GM18858 (cell line): ENCODE data around the gene NPIPA3.
"Not testable (repeated sequence)": the region's sequence is repeated elsewhere in the genome, so short reads cannot be mapped to it uniquely, and the experiment has no call there.

Experiments used
- ATAC-seq: cut with Tn5 transposase; IDR thresholded peaks from one replicate; pipeline ENCODE4 v1.9.1; 2021; ENCODE audit not compliant: unreplicated experiment

Gene NPIPA3

DNA sequence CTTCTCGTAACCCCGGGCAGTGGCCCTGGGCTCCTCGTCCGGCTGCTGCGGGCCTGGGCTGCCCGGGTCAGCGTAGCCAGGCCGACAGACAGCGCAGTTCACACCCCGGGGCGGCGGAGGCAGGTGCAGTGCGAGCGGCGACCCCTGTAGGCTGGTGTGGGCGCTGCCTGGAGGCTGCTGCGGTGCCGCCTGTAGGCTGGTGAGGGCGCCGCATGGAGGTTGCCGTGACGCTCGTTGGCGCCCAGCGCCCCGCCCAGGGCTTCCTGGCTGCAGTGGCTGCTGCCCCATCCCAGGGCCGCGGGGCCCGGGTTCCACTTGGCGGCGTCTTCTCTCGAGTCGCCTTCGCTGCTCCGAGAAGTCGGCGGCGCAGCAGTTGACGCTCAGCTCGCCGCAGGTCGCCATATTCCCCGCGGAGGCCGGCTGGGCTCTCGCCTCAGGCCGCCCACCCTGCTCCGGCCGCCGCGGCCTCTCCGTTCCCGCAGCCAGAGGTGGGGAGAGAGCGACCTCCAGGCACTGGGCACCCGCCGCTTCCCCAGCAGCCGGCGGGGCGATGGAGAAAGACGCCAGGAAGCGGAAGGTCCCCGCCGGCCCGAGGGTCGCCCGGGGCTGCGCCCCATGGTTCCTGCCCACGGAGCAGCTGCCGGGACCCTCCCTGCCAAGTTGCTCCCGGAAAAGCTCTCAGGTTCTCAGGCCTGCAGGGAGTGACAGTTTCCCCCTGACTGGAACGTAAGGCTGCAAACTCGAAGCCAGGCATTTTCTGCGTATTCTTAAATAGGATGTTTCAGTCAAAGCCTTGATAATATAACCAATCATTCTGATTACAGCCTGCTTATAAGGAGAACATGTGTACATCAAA is at the start of gene NPIPA3:
Gene NPIPA3 (plus strand): TSS at position 256 of the 856 bp plus-strand sequence. CDS start 5,533 bp downstream, outside the sequence.
- peak; percentile 96 for ATAC-seq

- peak; percentile 72 for ATAC-seq
Measured at GRCh38 chr16:14658063-14658462, 45.1 kb upstream of the NPIPA3 start.

DNA sequence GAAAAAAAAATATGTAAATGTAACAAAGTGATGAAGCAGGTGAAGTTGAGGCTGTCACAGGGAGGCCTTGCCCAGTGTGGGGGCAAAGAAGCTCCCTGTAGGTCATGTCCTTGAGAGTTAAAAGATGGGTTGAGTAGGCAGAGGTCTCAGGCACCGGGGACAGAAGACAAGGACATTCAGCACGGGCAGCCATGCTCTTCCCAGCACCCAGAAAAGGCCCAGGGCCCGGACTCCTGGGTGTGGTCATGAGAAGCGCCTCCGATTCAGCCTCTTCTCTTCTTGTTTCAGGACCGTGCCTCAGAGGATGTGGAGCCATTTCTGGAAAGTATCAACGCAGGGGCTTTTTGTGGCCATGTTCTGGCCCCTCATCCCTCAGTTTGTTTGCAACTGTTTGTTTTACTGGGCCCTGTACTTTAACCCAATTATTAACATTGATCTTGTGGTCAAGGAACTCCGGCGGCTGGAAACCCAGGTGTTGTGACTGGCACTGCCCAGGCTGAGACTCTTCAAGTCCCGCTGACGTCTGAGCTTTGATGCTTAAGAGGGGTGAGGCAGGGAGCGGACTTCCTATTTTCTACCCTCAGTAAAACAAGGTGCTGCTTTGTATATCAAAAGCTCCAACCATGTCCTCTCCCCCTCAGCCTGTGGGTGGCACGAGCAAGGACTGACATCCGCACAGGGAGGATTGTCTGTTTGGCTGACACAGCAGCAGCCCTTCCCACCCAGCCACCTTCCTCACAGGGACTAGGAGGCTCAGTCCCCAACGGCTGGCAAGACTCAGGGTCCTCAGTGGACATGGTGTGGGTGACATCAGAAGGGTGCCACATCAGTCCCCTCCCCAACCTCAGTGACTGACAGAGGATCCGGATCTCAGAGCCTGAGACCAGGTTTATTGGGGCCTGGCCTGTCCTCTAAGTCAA is 35.6 kb upstream of the NPIPA3 start:
- no peak for ATAC-seq

DNA sequence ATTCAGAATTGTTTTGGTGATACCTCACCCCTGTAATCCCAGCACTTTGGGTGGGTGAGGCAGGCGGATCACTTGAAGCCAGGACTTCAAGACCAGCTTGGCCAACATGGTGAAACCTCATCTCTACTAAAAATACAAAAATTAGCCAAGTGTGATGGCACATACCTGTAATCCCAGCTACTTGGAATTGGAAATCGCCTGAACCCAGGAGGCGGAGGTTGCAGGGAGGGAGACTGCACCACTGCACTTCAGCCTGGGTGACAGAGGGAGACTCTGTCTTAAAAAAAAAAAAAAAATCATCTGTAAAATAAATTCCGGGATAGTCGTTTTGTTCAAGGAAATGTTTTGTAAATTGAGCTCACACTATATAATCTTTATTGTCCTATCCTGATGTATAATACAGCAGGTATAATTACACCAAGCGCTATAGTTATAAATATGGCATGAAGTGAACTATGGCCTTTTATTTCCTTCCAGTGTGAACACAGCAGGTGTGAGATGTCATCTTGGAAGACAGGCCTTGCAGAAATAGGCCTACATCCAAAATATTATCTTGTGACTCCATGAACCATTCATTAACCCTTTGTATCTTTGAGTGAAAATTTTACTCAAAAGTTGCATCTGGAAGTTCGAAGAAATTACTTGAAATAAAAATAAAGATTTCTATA is 34.5 kb upstream of the NPIPA3 start:
- no peak for ATAC-seq

DNA sequence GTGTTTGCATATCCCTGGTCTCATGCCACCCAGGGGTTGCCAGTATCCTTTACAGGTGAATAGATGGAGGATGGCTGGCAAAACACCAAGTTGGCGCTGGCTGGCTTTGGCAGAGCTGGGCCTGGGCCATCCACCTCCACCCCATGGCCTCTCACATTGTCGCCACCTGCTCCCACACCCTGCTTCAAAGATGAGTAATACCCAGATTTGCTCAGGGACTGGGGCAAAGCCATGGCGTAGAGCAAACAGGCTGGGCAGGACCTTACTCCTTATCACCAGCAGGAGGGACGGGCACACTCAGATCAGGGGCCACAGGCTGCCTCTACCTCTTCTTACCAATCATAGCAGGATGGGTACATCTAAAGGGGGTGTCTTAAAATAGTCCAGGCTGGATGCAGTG is 33.4 kb upstream of the NPIPA3 start:
- no peak for ATAC-seq

DNA sequence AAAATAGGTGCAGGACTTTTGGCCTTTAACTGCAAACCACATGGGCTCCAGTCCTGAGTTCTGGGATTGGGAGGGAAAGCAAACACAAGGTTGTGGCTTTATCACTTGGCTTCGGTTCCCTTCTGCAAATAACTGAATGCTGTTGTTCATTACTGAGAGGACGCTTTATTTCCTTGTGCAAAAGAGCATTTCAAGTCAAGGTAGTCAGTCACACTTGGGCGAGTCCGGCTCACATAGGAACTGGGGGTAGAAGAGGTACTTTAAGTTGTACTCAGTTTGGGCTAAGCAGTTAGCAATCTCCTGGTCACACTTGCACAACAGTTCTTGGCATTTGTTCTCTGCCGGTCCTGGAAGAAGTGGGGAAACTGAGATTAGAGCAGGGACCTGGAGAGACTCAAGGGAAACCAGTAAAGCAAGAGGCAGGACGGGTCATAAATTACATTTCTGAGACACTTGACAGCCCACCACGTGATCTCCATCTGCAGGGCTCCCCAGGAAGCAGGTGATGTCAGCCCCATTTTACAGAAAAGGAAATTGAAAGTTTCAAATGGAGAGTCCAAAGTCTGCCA is 30.7 kb upstream of the NPIPA3 start:
- ATAC-seq, result peak; percentile 44

DNA sequence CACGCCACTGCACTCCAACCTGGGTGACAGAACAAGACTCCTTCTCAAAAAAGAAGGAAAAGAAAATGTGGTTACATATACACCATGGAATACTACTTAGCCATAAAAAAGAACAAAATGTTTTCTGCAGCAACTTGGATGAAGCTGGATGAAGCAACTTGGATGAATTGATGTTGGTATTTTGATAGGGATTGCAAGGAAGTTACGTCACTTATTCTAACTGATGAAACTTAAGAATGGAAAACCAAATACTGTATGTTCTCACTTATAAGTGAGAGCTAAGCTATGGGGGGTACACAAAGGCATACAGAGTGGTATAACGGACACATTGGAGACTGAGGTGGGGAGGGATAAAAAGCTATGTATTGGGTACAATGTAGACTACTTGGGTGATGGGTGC is 26.6 kb upstream of the NPIPA3 start:
- ATAC-seq, result no peak

GRCh38 chr16:14677627-14678026 is 25.6 kb upstream of the NPIPA3 start:
- ATAC-seq, result no peak

DNA sequence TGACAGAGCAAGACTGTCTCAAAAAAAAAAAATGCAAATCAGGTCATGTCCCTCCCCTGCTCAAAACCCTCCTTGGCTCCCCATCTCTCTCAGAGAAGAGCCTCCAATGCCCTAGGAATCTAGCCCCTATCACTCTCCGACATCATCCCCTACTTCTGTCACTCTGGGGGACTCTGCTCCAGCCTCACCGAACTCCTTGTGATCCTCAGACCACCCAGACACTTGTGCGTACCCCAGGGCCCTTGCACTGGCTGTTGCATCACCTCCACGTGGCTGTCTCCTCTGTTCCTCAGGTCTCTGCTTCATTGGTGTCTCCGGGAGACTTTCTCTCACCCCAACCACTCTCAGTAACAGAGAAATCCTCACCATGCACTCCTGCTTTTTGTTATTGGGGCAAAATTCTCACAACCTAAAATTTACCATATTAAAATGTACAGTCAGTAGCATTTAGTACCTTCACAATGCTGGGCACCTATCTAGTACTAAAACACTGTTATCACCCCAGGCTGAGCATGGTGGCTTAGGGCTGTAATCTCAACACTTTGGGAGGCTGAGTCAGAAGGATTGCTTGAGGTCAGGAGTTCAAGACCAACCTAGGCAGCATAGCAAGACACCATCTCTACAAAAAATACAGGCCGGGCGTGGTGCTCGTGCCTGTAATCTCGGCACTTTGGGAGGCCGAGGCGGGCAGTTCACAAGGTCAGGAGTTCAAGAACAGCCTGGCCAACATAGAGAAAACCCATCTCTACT is 24.3 kb upstream of the NPIPA3 start:
- no peak for ATAC-seq

DNA sequence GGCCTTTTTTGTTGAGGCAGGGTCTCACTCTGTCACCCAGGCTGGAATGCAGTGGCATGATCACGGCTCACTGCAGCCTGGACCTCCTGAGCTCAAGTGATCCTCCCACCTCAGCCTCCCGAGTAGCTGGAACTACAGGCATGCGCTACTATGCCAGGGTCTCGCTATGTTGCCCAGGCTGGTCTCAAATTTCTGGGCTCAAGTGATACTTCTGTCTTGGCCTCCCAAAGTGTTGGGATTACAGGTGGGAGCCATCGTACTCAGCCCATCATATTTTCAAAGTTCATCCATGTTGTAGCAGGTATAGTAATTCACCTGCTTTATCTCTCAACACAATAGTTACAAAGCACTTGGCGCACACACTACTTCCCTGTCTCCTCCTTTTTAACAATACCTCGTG is 22.8 kb upstream of the NPIPA3 start:
- not testable (repeated sequence) for ATAC-seq

- no peak for ATAC-seq
Measured at GRCh38 chr16:14681115-14681514, 22.1 kb upstream of the NPIPA3 start.

GRCh38 chr16:14682121-14682520 is 21.1 kb upstream of the NPIPA3 start:
- ATAC-seq, result no peak

DNA sequence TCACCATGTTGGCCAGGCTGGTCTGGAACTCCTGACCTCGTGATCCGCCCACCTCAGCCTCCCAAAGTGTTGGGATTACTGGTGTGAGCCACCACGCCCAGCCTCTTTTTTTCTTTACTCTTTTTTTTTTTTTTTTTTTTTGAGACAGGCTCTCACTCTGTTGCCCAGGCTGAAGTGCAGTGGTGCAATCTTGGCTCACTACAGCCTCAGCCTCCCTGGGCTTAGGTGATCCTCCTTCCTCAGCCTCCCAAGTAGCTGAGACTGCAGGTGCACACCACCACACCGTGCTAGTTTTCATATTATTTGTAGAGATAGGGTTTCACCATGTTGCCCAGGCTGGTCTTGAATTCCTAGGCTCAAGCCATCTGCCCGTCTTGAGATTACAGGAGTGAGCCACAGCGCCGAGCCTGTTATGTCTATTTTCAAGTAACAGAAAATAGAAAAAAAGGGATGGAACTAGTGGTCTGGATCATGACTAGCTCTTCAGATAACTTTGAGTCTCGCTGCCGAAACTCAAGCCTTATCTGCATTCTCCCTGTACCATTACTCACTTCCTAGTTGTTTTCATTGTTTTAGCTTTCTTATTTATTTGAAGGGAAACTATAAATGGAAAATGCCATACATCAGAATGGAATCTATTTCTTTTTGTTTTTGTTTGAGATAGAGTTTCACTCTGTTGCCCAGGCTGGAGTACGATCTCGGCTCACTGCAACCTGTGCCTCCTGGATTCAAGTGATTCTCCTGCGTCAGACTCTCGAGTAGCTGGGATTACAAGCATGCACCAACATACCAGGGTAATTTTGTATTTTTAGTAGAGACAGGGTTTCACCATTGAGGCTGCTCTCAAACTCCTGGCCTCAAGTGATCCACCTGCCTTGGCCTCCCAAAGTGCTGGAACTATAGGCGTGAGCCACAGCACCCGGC is 17.1 kb upstream of the NPIPA3 start:
- ATAC-seq, result not testable (repeated sequence)

DNA sequence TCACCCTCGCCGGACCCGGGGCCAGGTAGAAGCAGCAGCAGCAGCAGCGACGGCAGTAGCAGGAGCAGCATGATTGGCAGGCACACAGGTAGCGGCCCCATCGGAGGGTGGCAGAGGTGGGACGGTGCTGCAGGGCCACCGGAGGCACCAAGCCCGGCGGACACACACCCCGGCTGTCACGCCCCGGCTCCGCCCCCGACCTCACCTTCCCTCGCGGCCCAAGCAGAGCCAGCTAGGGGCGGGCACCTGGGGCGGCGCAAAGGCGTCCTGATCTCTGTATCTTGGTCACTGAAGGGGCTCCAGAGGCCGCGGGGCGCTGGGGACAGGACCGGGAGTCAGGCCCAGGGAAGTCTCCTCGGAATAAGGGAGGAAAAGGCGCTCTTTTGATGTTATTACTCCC is 9.1 kb upstream of the NPIPA3 start, which contains the start of gene PLA2G10:
Gene PLA2G10 (minus strand): TSS at position 180 of the 400 bp plus-strand sequence. CDS start 79 bp downstream, at position 101.
- ATAC-seq, result not testable (repeated sequence)

- ATAC-seq, result not testable (repeated sequence)
Measured at GRCh38 chr16:14701859-14702258, 1.4 kb upstream of the NPIPA3 start.

- not testable (repeated sequence) for ATAC-seq
Measured at GRCh38 chr16:14702672-14703071, 539 bp upstream of the NPIPA3 start.

- ATAC-seq, result not testable (repeated sequence)
Measured at GRCh38 chr16:14733233-14733632, 30.0 kb downstream of the NPIPA3 start.

GRCh38 chr16:14740832-14741385 is 37.7 kb downstream of the NPIPA3 start:
- ATAC-seq, result not testable (repeated sequence)

DNA sequence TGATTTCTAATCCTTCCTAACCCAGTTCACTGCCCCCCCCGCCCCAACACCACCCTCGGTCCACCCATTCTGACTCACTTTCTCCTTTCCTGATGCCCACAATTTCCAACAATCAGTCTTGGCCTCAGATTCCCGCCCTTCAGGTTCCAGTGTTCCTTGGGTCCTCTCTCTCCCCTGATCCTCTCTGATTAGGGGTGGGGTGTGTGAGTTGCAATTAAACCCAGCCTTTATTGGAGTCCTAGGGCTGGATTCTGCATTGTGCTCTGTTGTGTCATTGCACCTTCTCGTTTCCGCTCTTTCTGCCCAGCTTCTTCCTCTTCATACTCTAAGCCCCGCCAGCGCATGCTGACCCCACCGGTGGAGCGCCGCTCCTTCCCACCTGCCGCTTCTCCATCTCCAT is 38.6 kb downstream of the NPIPA3 start:
- not testable (repeated sequence) for ATAC-seq
